Right forelimb (tissue), 1 donor: Measurements from ENCODE around the gene SHISA7.
A peak's percentile ranks its signal among the peaks of the same experiment; 100 is the strongest.
"Not testable (repeated sequence)": the region's sequence is repeated elsewhere in the genome, so short reads cannot be mapped to it uniquely, and the experiment has no call there.

Experiments used
- DNase-seq: peaks from one replicate; pipeline ENCODE4 v3.0.0-alpha.2; 2018

Gene SHISA7

DNA sequence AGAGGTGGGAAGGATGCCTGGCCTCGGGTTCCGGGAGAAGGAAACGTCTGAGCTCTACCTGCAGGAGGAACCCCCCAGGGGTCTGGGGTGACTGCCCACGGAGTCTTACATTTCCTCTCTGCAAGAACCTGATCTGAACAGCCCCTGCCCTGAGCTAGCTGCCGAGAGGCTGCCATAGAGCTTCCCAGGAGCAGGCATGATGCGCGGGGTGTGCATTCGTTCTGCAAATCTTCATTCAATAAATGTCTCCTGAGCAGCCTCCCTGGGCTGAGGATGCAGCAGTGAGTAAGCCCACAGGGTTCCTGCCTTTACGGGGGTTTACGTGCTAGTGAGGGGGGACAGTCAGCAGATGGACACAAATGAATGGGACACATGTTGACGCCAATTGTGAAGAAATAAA lies 1.5 kb upstream of the SHISA7 start:
- DNase-seq: no peak

DNA sequence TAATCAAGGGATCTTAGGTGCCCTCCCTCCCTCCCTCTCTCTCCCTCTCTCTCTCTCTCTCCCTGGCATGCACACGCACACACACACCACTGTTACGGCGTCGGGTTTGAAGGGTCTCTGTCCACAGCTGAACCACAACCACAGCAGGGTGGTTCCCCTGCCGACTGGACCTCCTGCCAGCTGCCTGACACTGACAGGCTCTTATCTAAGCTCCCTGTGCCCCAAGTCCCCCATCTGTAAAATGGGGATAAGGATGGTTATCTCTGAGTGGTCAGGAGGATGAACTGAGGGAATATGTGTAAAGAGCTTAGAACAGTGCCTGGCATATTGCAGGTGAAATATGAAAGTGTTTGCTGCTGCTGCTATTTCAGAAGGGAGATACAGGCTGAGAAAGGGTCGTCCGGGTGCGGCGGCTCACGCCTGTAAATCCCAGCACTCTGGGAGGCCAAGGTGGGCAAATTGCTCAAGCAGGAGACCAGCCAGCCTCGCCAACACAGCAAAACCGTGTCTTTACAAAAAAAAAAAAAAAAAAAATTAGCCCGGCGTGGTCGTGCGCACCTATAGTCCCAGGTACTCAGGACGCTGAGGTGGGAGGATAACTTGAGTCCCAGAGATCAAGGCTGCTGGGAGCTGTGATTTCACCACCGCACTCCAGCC lies 852 bp upstream of the SHISA7 start:
- no peak for DNase-seq

DNA sequence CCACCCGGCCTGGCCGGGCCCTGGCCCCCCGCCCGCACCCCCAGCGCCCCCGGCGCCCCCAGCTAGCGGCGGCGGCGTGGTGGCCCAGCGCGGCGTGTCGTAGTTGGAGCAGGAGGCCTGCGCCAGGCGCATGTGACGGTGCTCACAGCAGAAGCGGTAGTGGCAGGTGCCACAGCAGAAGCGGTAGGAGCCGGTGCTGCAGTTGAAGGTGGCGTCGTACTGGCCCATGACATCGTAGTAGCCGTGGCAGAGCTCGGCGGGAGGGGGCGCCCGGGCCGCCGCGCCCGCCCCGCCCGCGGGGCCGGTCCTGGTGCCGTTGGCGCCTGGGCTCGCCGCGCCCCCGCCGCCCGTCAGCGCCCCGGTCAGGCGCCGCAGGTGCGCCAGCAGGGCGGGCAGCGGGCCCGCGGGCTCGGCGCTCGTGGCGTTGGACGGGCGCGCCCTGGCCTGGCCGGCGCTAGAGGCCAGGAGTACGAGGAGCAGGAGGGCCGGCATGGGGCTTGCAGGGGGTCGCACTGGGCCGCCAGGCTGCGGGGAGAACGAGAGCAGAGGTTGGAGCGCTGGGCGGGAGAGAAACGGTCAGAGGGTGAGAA lies 633 bp downstream of the SHISA7 start:
- no peak for DNase-seq

DNA sequence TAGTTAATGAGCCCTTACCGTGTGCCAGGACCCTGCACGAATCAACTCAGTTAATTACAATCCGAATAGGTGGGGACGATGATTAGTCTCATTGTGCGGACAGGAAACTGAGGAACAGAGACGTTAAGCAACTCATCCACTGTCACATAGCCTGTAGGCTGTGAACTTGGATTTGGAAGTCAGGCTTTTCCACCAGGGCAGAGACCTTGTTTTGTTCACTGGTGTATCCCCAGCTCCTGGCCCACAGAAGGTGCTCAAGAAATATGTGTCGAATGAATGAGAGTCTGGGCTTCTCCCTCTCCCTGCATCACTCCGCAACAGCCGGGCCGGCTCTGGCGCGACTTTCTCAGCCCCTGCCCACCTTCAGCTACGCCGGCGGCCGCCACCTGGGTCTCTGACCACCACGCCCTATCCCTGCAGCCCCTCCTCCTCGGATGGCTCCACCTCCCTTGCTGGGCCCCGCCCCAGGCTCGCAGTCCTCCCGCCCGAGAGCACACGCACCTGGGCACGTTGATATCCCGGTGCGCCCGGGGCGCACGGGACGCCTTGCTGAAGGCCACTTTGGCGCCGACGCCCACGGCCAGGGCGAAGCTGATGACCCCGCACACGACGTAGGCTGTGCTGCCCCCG lies 1.3 kb downstream of the SHISA7 start:
- no peak for DNase-seq

DNA sequence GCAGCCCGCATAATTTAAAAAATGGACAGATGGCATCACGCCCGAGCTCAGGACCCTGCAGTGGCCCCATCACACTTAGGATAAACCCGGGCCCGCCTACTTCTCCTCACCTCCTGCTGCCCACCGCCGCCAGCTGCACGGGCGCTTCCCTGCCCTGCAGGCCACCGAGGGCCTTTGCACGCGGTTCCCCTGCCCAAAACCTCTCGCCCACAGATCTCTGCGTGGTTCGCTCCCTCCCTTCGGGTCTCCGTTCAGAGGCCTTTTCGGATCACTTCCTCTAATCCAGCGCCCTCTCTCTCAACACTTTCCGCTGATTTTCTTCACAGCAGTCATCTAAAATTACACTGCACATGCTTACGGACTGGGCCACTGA lies 1.8 kb downstream of the SHISA7 start:
- DNase-seq: no peak

DNA sequence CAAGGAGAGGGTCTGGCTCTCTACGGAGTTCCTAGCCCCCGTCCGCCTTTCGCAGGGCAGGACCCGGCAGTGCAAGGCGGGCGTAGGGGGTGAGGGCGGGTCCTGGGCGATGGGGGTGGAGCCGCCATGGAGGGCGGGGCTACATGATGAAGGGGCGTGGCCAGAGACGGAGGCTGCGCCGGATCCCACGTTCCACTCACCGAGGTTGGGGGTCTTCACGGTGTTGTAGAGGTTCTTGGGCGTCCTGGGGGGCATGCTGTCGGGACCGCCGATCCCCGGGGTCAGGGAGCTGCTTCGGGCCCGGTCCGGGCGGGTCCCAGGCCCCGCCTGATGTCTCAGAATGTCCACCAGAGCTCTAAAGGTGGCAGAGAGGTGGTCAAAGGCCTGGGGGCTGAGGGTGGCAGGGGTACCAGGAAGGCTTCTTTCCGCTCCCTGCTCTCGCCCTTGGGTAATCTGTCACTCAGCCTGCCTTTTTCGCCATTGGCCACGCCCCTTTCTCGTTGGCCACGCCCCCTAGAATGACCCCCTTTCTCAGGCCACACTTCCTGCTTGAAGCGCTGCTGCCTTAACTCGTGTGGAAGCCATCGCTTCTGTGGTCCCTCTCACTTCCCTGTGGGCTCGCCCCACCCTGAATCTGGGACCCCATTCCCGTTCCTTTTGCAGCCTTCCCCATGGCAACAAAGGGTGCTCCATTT lies 2.5 kb downstream of the SHISA7 start:
- DNase-seq: no peak

DNA sequence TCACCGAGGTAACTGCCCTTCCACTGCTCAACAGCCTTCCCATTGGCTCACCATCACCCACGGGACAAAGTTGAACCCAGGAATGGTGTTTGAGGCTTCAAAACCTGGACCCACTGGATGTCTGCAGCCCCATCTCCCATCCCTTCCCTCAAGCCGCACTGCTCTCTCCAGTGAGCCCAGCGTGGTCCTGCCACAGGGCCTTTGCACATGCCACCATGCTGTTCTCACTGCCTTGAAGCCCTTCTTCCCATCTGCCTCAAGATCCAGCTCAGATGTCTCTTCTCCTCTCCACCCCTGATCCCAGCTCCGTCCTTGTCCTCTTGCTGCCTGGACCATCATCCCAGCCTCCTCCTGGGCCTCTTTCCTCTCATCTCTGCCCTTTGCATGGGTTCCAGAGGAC lies 4.0 kb downstream of the SHISA7 start:
- no peak for DNase-seq

DNA sequence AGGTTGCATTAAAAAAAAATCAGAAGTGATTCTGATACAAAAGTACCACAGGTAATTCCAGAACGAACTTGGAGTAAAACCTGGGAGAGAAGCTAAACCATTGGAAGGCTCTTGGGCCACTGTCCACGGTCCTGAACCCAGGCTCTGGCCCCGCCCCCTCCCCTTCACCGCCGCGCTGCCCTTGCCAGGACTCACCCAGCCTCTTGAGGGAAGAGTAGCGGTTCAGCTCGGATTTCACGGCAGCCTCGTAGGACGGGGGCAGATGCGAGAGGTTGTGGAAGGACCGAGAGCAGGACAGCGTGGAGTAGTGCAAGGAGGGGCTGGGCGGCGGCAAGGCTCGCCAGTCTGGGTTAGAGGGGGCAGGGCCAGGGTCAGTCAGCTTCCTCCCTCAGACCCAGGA lies 5.7 kb downstream of the SHISA7 start:
- DNase-seq: peak; percentile 81

DNA sequence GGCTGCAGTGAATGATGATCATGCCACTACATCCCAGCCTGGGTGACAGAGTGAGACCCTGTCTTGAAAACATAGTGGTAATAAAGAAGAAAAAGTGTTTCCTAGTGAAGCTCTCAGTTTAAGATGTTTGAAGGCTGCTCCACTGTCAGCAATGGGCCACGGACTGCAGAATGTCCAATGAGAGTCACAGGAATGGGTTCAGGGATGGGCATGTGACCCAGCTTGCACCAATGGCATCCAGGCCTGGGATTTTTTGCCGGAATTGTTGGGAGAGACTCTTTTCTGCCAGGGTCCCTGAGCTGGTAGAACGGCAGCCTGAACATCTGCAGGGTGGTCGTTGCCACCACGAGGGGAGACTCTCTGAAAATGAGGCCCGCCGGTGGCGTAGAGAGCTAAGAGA lies 6.3 kb downstream of the SHISA7 start:
- no peak for DNase-seq

DNA sequence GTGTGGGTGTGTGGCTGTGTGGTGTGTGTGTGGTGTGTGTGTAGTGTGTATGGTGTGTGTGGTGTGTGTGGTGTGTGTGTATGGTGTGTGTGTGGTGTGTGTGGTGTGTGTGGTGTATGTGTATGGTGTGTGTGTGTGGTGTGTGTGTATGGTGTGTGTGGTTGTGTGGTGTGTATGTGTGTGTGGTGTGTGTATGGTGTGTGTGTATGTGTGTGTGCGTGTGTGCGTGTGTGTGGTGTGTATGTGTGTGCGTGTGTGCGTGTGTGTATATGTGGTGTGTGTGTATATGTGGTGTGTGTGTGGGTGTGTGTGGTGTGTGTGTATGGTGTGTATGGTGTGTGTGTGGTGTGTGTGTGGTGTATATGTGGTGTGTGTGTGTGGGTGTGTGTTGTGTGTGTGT lies 8.1 kb downstream of the SHISA7 start:
- DNase-seq: no peak

DNA sequence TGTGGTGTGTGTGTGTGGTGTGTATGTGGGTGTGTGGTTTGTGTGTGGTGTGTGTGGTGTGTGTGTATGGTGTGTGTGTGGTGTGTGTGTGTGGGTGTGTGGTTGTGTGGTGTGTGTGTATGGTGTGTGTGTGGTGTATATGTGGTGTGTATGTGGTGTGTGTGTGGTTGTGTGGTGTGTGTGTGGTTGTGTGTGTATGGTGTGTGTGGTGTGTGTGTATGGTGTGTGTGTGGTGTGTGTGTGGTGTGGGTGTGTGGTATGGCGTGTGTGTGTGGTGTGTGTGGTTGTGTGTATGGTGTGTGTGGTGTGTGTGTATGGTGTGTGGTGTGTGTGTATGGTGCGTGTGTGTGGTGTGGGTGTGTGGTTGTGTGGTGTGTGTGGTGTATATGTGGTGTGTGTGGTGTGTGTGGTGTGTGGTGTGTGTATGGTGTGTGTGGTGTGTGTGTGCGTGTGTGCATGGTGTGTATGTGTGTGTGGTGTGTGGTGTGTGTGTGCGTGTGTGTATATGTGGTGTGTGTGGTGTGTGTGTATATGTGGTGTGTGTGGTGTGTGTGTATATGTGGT lies 8.7 kb downstream of the SHISA7 start:
- no peak for DNase-seq

DNA sequence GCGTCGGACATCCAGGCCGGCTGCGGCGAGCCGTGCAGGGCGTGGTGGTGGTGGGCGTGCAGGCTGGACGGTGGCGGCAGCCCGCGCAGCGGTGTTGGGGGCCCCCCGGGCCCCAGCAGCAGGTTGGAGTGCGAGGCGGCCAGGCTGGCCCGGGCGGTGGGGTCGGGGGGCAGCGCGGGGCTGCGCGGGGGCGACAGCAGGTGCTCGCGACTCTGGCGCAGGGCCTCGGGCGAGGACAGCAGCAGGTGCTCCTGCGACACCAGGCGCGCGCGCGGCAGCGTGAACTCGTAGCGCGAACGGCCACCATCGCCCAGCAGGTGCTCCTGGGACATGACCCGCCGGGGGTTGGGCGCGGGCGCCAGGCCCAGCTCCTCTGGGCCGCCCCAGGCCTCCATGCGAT lies 9.8 kb downstream of the SHISA7 start:
- DNase-seq: no peak

DNA sequence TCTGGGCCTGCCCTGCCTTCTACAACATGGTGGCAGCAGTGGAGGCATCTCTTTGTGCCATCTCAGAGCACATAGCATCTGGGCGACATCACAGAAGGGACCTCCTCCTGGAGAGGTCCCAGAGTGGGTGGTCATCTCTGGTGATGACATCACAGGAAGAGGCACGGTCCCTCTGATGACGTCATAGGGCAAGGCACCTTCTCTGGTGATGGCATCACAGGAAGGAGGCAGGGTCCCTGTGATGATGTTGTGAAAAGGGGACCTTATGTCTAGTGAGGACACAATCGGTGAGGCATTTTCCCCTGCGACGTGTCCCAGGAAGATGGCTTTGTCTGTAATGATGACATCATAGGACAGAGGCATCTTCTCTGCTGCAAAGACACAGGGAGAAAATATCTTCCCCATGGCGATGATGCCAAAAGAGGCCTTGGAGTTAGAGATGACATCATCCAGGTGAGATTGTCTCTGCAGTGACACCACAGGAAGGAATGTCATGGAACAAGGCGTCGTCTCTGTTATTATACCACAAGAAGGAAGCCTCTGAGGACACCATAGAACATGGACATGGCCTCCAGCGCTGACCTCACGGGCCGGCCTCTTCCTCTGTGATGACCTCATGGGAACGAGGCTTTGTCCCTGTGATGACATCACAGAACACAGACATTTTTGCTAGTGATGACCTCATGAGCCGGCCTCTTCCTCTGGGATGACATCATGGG lies 10.7 kb downstream of the SHISA7 start:
- no peak for DNase-seq

DNA sequence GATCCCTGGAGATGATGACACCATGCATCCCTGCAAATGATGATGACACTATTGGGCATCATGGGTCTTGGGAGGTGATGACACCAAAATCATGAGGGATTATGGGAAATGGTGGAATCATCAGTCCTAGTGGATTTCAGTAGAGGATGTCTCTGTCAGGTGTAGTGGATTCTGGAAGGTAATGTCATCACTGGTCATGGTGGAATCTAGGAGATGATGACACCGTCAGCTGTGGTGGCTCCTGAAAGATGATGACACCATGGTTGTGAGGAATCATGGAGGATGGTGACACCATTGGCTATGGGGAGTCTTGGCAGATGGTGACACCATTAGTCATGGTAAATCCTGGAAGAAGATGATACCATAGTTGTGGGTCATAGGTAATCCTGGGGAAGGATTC lies 11.9 kb downstream of the SHISA7 start:
- DNase-seq: no peak

DNA sequence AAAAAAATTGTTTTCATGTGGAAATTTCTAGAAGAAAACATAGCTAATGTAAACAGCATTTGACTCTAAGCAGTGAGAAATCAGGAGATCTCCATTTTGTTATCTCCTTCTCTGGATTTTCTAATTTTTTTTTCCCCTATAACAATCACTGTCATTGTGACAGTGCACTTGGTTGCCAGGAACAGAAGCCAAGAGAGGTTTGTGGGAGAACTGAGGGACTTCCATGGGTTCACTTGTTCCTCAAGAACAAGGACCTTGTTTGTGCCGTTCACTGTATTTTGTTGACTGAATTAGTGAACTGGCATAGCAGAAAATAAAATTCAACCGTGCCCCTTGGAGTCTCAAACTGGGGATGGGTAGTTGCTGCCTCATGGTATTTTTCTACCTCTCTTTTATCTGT lies 17.1 kb downstream of the SHISA7 start:
- DNase-seq: no peak

DNA sequence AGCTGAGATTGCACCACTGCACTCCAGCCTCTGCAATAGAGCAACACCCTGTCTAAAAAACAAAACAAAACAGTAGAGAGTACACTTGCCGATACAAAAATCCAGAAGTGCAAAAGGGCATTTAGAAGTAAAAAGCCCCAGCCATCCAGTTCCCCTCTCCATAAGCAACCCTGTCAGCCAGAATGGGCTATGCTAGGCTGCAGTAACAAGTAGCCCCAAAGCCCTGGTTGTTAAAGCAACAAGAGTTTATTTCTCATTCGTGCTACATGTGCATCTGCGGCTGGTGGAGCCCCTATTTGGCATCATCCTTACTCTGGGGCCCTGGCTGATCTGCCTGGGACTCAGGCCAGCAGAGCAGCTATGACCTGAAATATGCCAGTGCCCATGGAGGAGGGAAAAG lies 18.6 kb downstream of the SHISA7 start:
- no peak for DNase-seq

DNA sequence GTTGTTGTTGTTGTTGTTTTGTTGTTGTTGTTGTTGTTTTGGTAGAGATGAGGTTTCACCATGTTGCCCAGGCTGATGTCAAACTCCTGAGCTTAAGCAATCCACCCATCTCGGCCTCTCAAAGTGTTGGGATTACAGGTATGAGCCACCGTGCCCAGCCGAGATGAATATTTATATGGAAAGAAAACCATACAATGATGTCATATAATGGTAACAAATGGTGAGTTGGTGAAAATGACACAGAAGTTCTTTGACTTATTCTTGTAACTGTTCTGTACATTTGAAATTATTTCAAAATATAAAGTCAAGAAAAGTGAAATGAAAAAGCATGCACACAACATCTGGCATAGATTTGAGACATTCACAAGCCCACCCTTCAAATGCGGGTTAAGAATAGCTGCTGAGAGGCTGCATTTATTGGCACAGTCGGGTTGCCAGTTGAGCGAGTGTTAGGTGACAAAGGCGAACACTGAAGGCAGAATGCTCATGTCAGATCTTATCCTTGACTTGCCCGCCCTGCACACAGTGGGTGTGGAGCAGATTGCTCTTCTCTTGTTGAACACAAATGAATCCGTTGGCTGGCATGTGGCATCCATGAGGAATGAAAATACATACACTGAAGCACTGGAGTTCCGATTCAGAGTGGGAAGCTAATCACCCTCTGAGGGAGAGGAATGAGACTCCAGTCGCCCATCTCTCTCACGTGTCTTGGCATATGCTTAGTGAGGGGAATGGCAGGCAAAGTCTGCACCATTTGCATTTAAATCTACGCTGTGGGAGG lies 19.7 kb downstream of the SHISA7 start:
- no peak for DNase-seq

DNA sequence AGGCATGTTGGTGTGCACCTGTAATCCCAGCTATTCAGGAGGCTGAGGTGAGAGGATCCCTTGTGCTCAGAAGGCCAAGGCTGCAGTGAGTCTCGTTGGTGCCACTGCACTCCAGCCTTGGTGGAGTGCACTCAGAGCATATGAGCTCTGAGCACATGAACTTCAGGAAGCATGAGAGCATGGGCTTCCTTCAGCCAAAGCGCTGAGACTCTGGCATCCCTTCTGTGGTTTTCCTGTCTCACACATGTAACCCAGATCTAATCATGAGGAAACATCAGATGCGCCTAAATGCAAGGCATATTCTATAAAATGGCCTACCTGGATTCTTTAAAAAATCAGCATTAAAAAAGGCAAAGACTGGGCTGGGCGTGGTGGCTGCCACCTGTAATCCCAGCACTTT lies 21.8 kb downstream of the SHISA7 start:
- not testable (repeated sequence) for DNase-seq

DNA sequence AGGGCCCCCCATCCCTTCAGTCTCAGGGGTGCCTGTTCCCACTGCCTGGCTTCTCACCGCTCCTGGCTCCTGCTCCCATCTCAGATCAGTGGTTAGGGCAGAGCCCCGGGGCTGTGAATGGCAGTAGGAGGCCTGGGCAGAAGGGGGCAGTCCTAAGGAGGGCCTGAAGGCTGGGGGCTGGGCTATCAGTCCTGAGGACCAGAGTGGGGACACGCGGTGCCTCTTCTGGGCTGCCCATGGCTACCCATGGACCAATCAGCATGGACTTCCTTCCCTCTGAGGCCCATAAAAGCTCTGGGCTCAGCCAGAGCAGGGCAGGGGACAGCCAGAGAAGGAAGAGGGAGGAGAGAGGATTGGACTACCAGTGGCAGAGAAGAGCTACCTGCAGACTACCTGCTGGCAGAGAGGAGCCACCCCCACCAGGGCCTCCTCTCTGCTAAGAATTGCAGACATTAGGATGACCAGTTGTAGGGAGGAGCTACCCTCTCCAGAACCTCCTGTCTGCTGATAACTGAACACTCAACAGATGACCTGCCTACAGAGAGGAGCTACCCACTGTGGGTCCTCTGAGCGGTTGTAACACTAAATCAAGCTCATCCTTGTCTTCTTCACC lies 23.4 kb downstream of the SHISA7 start:
- DNase-seq: no peak

DNA sequence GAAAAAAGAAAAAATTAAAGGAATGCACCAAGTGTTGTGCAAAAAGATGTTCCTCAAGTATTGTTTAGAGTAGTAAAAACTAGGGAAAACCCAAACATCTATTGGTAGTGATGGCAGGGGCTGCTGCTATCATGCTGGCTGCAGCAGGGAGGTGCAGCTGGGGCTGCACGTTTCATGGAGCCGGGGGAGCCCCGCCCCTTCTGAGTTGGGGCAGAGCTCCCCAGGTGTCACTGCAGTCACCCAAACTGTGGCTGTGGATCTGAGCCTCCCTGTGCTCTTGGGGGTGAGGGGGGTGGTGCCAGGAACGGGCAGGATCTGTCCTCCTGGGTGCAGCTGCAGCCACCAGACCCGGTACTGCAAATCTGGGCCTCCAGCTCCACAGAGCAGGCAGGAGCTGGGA lies 24.0 kb downstream of the SHISA7 start:
- DNase-seq: no peak

DNA sequence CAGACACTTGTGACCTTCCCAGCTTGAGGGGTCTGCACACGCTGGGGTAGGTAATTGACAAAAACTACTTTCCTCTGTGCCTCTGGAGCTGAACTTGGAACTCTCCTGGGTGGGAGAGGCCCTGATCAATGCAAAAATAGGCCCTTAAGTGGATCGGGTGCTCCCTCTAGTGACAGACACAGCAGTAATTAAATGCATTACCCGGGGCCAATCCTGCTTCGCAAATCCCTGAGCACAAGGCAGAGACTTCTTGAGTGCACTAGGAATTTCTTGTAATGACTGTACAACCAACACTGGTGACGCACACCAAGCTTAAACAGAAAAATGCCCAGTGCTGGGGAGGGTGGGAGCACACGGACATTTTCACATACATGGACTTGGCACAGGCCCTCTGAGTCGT lies 24.9 kb downstream of the SHISA7 start:
- peak; percentile 69 for DNase-seq

DNA sequence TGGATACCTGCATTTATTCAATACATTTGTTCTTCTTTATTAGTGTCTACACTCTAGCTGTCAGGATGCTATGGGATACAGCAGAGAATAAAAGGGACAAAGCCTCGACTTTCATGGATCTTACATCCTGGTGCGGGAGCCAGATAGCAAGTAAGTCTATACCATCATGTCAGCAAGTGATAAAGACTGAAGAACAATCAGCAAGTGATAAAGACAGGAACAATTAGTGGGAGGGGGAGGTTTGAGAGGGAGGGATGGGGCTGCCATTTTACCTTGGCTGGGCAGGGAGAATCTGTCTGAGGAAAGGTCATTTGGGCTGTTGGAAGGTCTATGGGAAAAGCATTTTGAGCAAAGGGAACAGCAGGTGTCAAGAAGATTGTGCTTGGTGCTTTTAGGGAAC lies 32.9 kb downstream of the SHISA7 start:
- DNase-seq: no peak
